GM12878 (cell line): ENCODE data around the gene TAMALIN. TPM values are rescaled to one million over a fixed set of nuclear protein-coding genes. Genes with fewer than 3 reads are reported as not detected.

ENCODE experiments used
- CUX1 ChIP-seq: IDR thresholded peaks from 2 replicates; pipeline ENCODE4 v1.6.1; 2012; ENCODE audit warnings: improper control_type of control experiment, low read depth, low read length; ENCODE audit not compliant: insufficient replicate concordance
- IKZF1 ChIP-seq: fragments of 450-650 bp; conservative IDR thresholded peaks from 2 replicates; pipeline ENCODE4 v1.6.1; 2017; ENCODE audit warnings: antibody characterized with exemption, mild to moderate bottlenecking
- KAT2A ChIP-seq: conservative IDR thresholded peaks from 2 replicates; pipeline ENCODE4 v1.6.1; 2011; ENCODE audit warnings: low read depth, low read length; ENCODE audit not compliant: control insufficient read depth
- MAX ChIP-seq: IDR thresholded peaks from 2 replicates; pipeline ENCODE4 v1.6.1; 2012; ENCODE audit warnings: low read depth, low read length, improper control_type of control experiment
- MYB ChIP-seq: fragments of 150-350 bp; IDR thresholded peaks from 2 replicates; pipeline ENCODE4 v1.6.1; 2014; ENCODE audit warnings: mild to moderate bottlenecking, low read depth, low read length, borderline replicate concordance
- NR2C2 ChIP-seq: IDR thresholded peaks from 2 replicates; pipeline ENCODE4 v1.6.1; 2011; ENCODE audit warnings: borderline replicate concordance, low read depth; ENCODE audit not compliant: control insufficient read depth, insufficient read length
- NR2F1 ChIP-seq: fragments of 450-650 bp; conservative IDR thresholded peaks from 2 replicates; pipeline ENCODE4 v1.6.1; 2017; ENCODE audit warnings: mild to moderate bottlenecking
- RUNX3 ChIP-seq: IDR thresholded peaks from 2 replicates; pipeline ENCODE4 v1.6.1; 2012; ENCODE audit warnings: low read length, inconsistent platforms
- SUPT20H ChIP-seq: IDR thresholded peaks from 2 replicates; pipeline ENCODE4 v1.6.1; 2011; ENCODE audit warnings: low read depth, mild to moderate bottlenecking, low read length, moderate library complexity, borderline replicate concordance; ENCODE audit not compliant: control insufficient read depth
- TCF12 ChIP-seq: IDR thresholded peaks from 2 replicates; pipeline ENCODE4 v1.6.1; 2011; ENCODE audit warnings: low read depth, mild to moderate bottlenecking, low read length
- polyA plus RNA-seq, 11 experiments: library from polyadenylated mRNA; depleted of rRNA in 4 of 11; unstranded in 6 of 11; stranded (reverse) in 5 of 11; fragments of >200 nt; fragmentation: Nextera tagmentation in 4 of 11; fragmentation: Illumina TruSeq in 1 of 11; extraction: Ambion mirVana in 4 of 11; extraction: Trizol in 1 of 11; gene quantifications; 1 replicate in 1 of 11; 2 replicates in 10 of 11; pipeline versions ENCODE4 v1.2.1 to v1.2.3, GENCODE V29; 2011 to 2016; ENCODE audit warnings: inconsistent platforms in 2 of 11, missing spikeins in 2 of 11, low read depth in 1 of 11
- total RNA-seq, 4 experiments: library from RNA; depleted of rRNA in 3 of 4; stranded (reverse); fragments of >200 nt in 3 of 4; fragmentation: Illumina TruSeq in 1 of 4; extraction: Trizol in 1 of 4; gene quantifications; 2 replicates each; pipeline versions ENCODE4 v1.2.1 to v1.2.3, GENCODE V29; 2013 to 2021

Gene TAMALIN
- total and polyA plus RNA-seq, 10 of the 15 experiments (the other 5 are each of a cell fraction or from before 2014, with no cell fraction given) = 0.09 to 0.58 (median 0.19) TPM; not detected in 4

GRCh38 chr12:52020539-52021336 is 14.0 kb downstream of the TAMALIN start (continued):
- TF ChIP-seq CUX1 = no peak
- no peak for TF ChIP-seq SUPT20H
- TF ChIP-seq IKZF1 = peak; percentile 18; the same call in 1 of the 2 replicates
- TF ChIP-seq NR2C2 = no peak
- no peak for TF ChIP-seq NR2F1
- TF ChIP-seq KAT2A = no peak
- TF ChIP-seq RUNX3 = no peak
- no peak for TF ChIP-seq TCF12
- no peak for TF ChIP-seq MAX
- no peak for TF ChIP-seq MYB
